Medulla oblongata (tissue), 1 donor: ENCODE measurements around the gene INSM1.
"Not testable (repeated sequence)": the region's sequence is repeated elsewhere in the genome, so short reads cannot be mapped to it uniquely, and the experiment has no call there.

Source experiments
- DNase-seq: peaks from one replicate; pipeline ENCODE4 v3.0.0-alpha.2; 2015; ENCODE audit errors: extremely low spot score

The INSM1 gene

GRCh38 chr20:20367575-20368417 is at the start of gene INSM1:
Gene INSM1 (plus strand): TSS chr20:20368104. CDS start chr20:20368268, 164 bp downstream.
- DNase-seq: no peak

GRCh38 chr20:20318365-20319161 is 49.3 kb upstream of the INSM1 start:
- DNase-seq: no peak

- DNase-seq: no peak
Measured at GRCh38 chr20:20321134-20321533, 46.8 kb upstream of the INSM1 start.

- no peak for DNase-seq
Measured at GRCh38 chr20:20321917-20322316, 46.0 kb upstream of the INSM1 start.

- DNase-seq: no peak
Measured at GRCh38 chr20:20322912-20323311, 45.0 kb upstream of the INSM1 start.

- DNase-seq: no peak
Measured at GRCh38 chr20:20327746-20328145, 40.2 kb upstream of the INSM1 start.

GRCh38 chr20:20329564-20329963 is 38.3 kb upstream of the INSM1 start:
- DNase-seq: no peak

- no peak for DNase-seq
Measured at GRCh38 chr20:20331156-20331555, 36.7 kb upstream of the INSM1 start.

- no peak for DNase-seq
Measured at GRCh38 chr20:20331817-20332216, 36.1 kb upstream of the INSM1 start.

GRCh38 chr20:20333866-20334265 is 34.0 kb upstream of the INSM1 start:
- no peak for DNase-seq

- DNase-seq: no peak
Measured at GRCh38 chr20:20334489-20334888, 33.4 kb upstream of the INSM1 start.

- no peak for DNase-seq
Measured at GRCh38 chr20:20338133-20338730, 29.7 kb upstream of the INSM1 start.

GRCh38 chr20:20340443-20340842 is 27.5 kb upstream of the INSM1 start:
- DNase-seq: no peak

- DNase-seq: no peak
Measured at GRCh38 chr20:20341371-20341770, 26.5 kb upstream of the INSM1 start.

GRCh38 chr20:20342066-20342465 is 25.8 kb upstream of the INSM1 start:
- no peak for DNase-seq

GRCh38 chr20:20343932-20344331 is 24.0 kb upstream of the INSM1 start:
- DNase-seq: no peak

GRCh38 chr20:20344476-20344875 is 23.4 kb upstream of the INSM1 start:
- DNase-seq: no peak

GRCh38 chr20:20353576-20353975 is 14.3 kb upstream of the INSM1 start:
- no peak for DNase-seq

GRCh38 chr20:20355503-20355902 is 12.4 kb upstream of the INSM1 start:
- not testable (repeated sequence) for DNase-seq

GRCh38 chr20:20358801-20359200 is 9.1 kb upstream of the INSM1 start:
- no peak for DNase-seq

- DNase-seq: no peak
Measured at GRCh38 chr20:20359628-20360027, 8.3 kb upstream of the INSM1 start.

GRCh38 chr20:20360464-20360863 is 7.4 kb upstream of the INSM1 start:
- DNase-seq: peak; percentile 80
